GM23338 (cell line): Measurements from ENCODE around the gene ELAVL2. TPM values are rescaled to one million over a fixed set of nuclear protein-coding genes. Genes with fewer than 3 reads are reported as not detected.
A peak's percentile ranks its signal among the peaks of the same experiment; 100 is the strongest.

Source experiments
- ATAC-seq: fragments of 200-7000 bp; cut with Tn5 transposase; 3 replicates; pipeline ENCODE4 v1.9.1; 2020
- DNase-seq: peaks from one replicate; pipeline ENCODE4 v3.0.0-alpha.2; 2015; ENCODE audit warnings: low spot score
- H2AFZ ChIP-seq: fragments of 200-600 bp; sonication (generic); 2 replicates; pipeline ENCODE4 v1.8.0; 2016; ENCODE audit warnings: antibody characterized with exemption, mild to moderate bottlenecking, moderate library complexity
- H3F3A ChIP-seq: fragments of 200-600 bp; sonication (generic); replicated peaks from 2 replicates; pipeline ENCODE4 v1.8.0; 2017; ENCODE audit warnings: antibody characterized with exemption, mixed run types, low read depth
- H3K27ac ChIP-seq: fragments of 200-600 bp; sonication (generic); 2 replicates; pipeline ENCODE4 v1.6.1; 2016; ENCODE audit warnings: low read depth
- H3K27me3 ChIP-seq: fragments of 200-600 bp; sonication (generic); 2 replicates; pipeline ENCODE4 v1.8.0; 2016; ENCODE audit warnings: mild to moderate bottlenecking, mixed run types, moderate library complexity; ENCODE audit not compliant: insufficient read depth
- H3K36me3 ChIP-seq: fragments of 200-600 bp; sonication (generic); 2 replicates; pipeline ENCODE4 v1.8.0; 2016; ENCODE audit warnings: mild to moderate bottlenecking; ENCODE audit not compliant: insufficient read depth
- H3K4me1 ChIP-seq: fragments of 200-600 bp; sonication (generic); 2 replicates; pipeline ENCODE4 v1.8.0; 2016; ENCODE audit warnings: mild to moderate bottlenecking, moderate library complexity; ENCODE audit not compliant: insufficient read depth
- H3K4me2 ChIP-seq: fragments of 200-600 bp; sonication (generic); 2 replicates; pipeline ENCODE4 v1.7.1; 2017; ENCODE audit warnings: mixed run types
- H3K4me3 ChIP-seq: fragments of 200-600 bp; sonication (generic); 2 replicates; pipeline ENCODE4 v1.6.1; 2016; ENCODE audit warnings: mixed run types
- H3K79me2 ChIP-seq: fragments of 200-600 bp; sonication (generic); replicated peaks from 2 replicates; pipeline ENCODE4 v1.8.0; 2017; ENCODE audit warnings: mild to moderate bottlenecking; ENCODE audit not compliant: insufficient read depth
- H3K9me2 ChIP-seq: fragments of 200-600 bp; sonication (generic); 2 replicates; pipeline ENCODE4 v1.8.0; 2017; ENCODE audit not compliant: insufficient read depth
- H4K20me1 ChIP-seq: fragments of 200-600 bp; sonication (generic); replicated peaks from 2 replicates; pipeline ENCODE4 v1.8.0; 2017; ENCODE audit warnings: mild to moderate bottlenecking; ENCODE audit not compliant: insufficient read depth
- H3K27ac Mint-ChIP-seq: 2 replicates; pipeline ENCODE4 v1.8.0; 2020; ENCODE audit warnings: inconsistent platforms, mild to moderate bottlenecking, moderate library complexity, mixed read lengths
- H3K27me3 Mint-ChIP-seq: 3 replicates; pipeline ENCODE4 v1.8.0; 2022; ENCODE audit warnings: low read depth, mild to moderate bottlenecking, moderate library complexity, mixed read lengths, inconsistent platforms; ENCODE audit not compliant: insufficient read depth, poor library complexity
- H3K36me3 Mint-ChIP-seq: 3 replicates; pipeline ENCODE4 v1.8.0; 2021; ENCODE audit warnings: low read depth, mild to moderate bottlenecking, inconsistent platforms, moderate library complexity, mixed read lengths
- H3K4me1 Mint-ChIP-seq: 3 replicates; pipeline ENCODE4 v1.8.0; 2020; ENCODE audit warnings: mild to moderate bottlenecking, inconsistent platforms, mixed read lengths
- H3K4me3 Mint-ChIP-seq: 3 replicates; pipeline ENCODE4 v1.8.0; 2021; ENCODE audit warnings: moderate library complexity, mild to moderate bottlenecking, inconsistent platforms, mixed read lengths
- H3K9me3 Mint-ChIP-seq: 3 replicates; pipeline ENCODE4 v1.8.0; 2020; ENCODE audit warnings: moderate library complexity, mild to moderate bottlenecking, inconsistent platforms, mixed read lengths
- CREB1 ChIP-seq: fragments of 250-450 bp; sonication (Bioruptor Pico); IDR thresholded peaks from 2 replicates; pipeline ENCODE4 v1.5.0; 2020; ENCODE audit warnings: low read depth, mild to moderate bottlenecking, moderate library complexity
- CTCF ChIP-seq, 2 experiments: fragments of 200-600 bp in 1 of 2; sonication (generic) in 1 of 2; conservative IDR thresholded peaks; 2 replicates each; pipeline versions ENCODE4 v1.5.1 to v1.6.1; 2016 to 2017; ENCODE audit warnings: antibody characterized with exemption in 2 of 2, low read depth in 2 of 2, mild to moderate bottlenecking in 2 of 2, moderate library complexity in 1 of 2
- ETS1 ChIP-seq: IDR thresholded peaks from 2 replicates; pipeline ENCODE4 v1.6.1; 2016; ENCODE audit warnings: antibody characterized with exemption
- EZH2 ChIP-seq: fragments of 200-600 bp; sonication (generic); IDR thresholded peaks from one replicate; pipeline ENCODE4 v1.8.0; 2017; ENCODE audit warnings: antibody characterized with exemption, mild to moderate bottlenecking, low read depth; ENCODE audit not compliant: unreplicated experiment
- EZH2phosphoT487 ChIP-seq: fragments of 200-600 bp; sonication (generic); IDR thresholded peaks from one replicate; pipeline ENCODE4 v1.8.1; 2018; ENCODE audit warnings: antibody characterized with exemption; ENCODE audit not compliant: unreplicated experiment
- JUNB ChIP-seq: IDR thresholded peaks from one replicate; pipeline ENCODE4 v1.6.1; 2016; ENCODE audit warnings: antibody characterized with exemption; ENCODE audit not compliant: unreplicated experiment
- NANOG ChIP-seq: IDR thresholded peaks from 2 replicates; pipeline ENCODE4 v1.6.1; 2016; ENCODE audit warnings: antibody characterized with exemption, borderline replicate concordance
- POLR2AphosphoS5 ChIP-seq: IDR thresholded peaks from 2 replicates; pipeline ENCODE4 v1.6.1; 2016; ENCODE audit warnings: antibody characterized with exemption, low read depth
- REST ChIP-seq: IDR thresholded peaks from one replicate; pipeline ENCODE4 v1.6.1; 2018; ENCODE audit warnings: antibody characterized with exemption; ENCODE audit not compliant: unreplicated experiment
- STAT1 ChIP-seq: IDR thresholded peaks from one replicate; pipeline ENCODE4 v1.6.1; 2016; ENCODE audit warnings: antibody characterized with exemption; ENCODE audit not compliant: unreplicated experiment
- ZNF114 ChIP-seq: fragments of 250-450 bp; sonication (Bioruptor Pico); IDR thresholded peaks from 2 replicates; pipeline ENCODE4 v1.5.0; 2020; ENCODE audit warnings: mild to moderate bottlenecking, moderate library complexity
- ZNF331 ChIP-seq: fragments of 250-450 bp; sonication (Bioruptor Pico); IDR thresholded peaks from 2 replicates; pipeline ENCODE4 v1.5.0; 2020; ENCODE audit warnings: low read depth, mild to moderate bottlenecking, moderate library complexity
- ZNF462 ChIP-seq: fragments of 250-450 bp; sonication (Bioruptor Pico); IDR thresholded peaks from 2 replicates; pipeline ENCODE4 v1.5.0; 2020; ENCODE audit warnings: mild to moderate bottlenecking, moderate library complexity
- polyA plus RNA-seq: library from polyadenylated mRNA; unstranded; fragments of >200 nt; fragmentation: Nextera tagmentation; extraction: Ambion mirVana; gene quantifications from 2 replicates; pipeline ENCODE4 v1.2.1, GENCODE V29; 2016
- total RNA-seq: library from RNA; depleted of rRNA; stranded (reverse); fragments of >200 nt; shearing (Covaris generic); gene quantifications from 2 replicates; pipeline ENCODE4 v1.2.3, GENCODE V29; 2014

Gene ELAVL2
- total and polyA plus RNA-seq, 2 experiments from 2014 or later = 18.6 to 42.4 TPM

- Histone ChIP-seq H3K79me2 (peaks cover 100% of the 10 kb centered on the region), H3K36me3 (no peaks in the 10 kb centered on the region), H2AFZ (no peak overlapping the region), H3K9me2 (peaks cover 17% of the 10 kb centered on the region), H3K27me3 (no peaks in the 10 kb centered on the region), H3F3A (0 out of 2 replicates have a peak, but pooled peaks cover 6% of the 10 kb centered on the region), H4K20me1 (0 out of 2 replicates have a peak, but pooled peaks cover 3% of the 10 kb centered on the region), H3K4me1 (peaks cover 73% of the 10 kb centered on the region), H3K27ac (no peak overlapping the region), H3K4me2 (peak overlapping the region; percentile 40), H3K4me3 (no peak overlapping the region)
- no peak overlapping the region; the same call in 1 of the 2 replicates for H3K27ac Mint-ChIP-seq
- H3K36me3 Mint-ChIP-seq = peaks cover 3% of the 10 kb centered on the region; the same call in 1 of the 3 replicates
- ATAC-seq (no peak), DNase-seq (no peak)
- H3K27me3 Mint-ChIP-seq = no peaks in the 10 kb centered on the region
- no peak overlapping the region for H3K4me3 Mint-ChIP-seq
- peaks cover 77% of the 10 kb centered on the region for H3K4me1 Mint-ChIP-seq
- no peak for TF ChIP-seq ZNF462 (CRISPR knock-in tag)
- TF ChIP-seq REST = no peak
- TF ChIP-seq STAT1 = no peak
- TF ChIP-seq JUNB = no peak
- no peak for TF ChIP-seq ZNF331 (CRISPR knock-in tag)
- no peak for TF ChIP-seq CREB1 (CRISPR knock-in tag)
- TF ChIP-seq ETS1 = no peak
- TF ChIP-seq CTCF (conservative IDR thresholded peaks at IDR 0.05; ENCODE audit: low read depth in 2 of 2) = no peak
- TF ChIP-seq EZH2phosphoT487 = no peak
- no peak for TF ChIP-seq NANOG
- TF ChIP-seq EZH2 = no peak
- TF ChIP-seq ZNF114 (CRISPR knock-in tag) = no peak
- no peak for TF ChIP-seq POLR2AphosphoS5
- no peaks in the 10 kb centered on the region for H3K9me3 Mint-ChIP-seq
Measured at GRCh38 chr9:23746317-23746716, 79.7 kb downstream of the ELAVL2 start.
